ENCODE results near the gene RAB40B. TPM values are rescaled to one million over a fixed set of nuclear protein-coding genes. Genes with fewer than 3 reads are reported as not detected.

The RAB40B gene
- polyA plus RNA-seq, 1 donor (not counting 4 experiments of a cell fraction or from before 2014, with no cell fraction given) = 10.6 TPM

- Histone ChIP-seq H2AFZ (ENCODE audit: control insufficient read depth, low read length) (no peak overlapping the region), H3K27me3 (ENCODE audit: control insufficient read depth, extremely low read depth, insufficient read depth, low read length) (no peaks in the 10 kb centered on the region), H3K9me1 (ENCODE audit: control insufficient read depth, extremely low read depth, insufficient read depth, low read length) (no peaks in the 10 kb centered on the region), H3K4me3 (ENCODE audit: control insufficient read depth in 2 of 3, extremely low read depth in 1 of 3, insufficient read depth in 2 of 3, low read depth in 1 of 3, low read length in 3 of 3) (no peak overlapping the region), H3K9me3 (ENCODE audit: control insufficient read depth, low read depth, low read length) (no peaks in the 10 kb centered on the region), H3K36me3 (ENCODE audit: control insufficient read depth in 2 of 2, extremely low read depth in 1 of 2, insufficient read depth in 2 of 2, low read length in 2 of 2) (peaks cover 24 to 28% of the 10 kb centered on the region in 2 experiments), H3K4me1 (ENCODE audit: control insufficient read depth, extremely low read depth, insufficient read depth, low read length) (no peaks in the 10 kb centered on the region), H3K79me2 (ENCODE audit: control insufficient read depth, insufficient read depth, low read length) (peaks cover 46% of the 10 kb centered on the region), H4K20me1 (ENCODE audit: control insufficient read depth, extremely low read depth, insufficient read depth, low read length) (peaks cover 3% of the 10 kb centered on the region), H3K9ac (ENCODE audit: control insufficient read depth, extremely low read depth, insufficient read depth, low read length) (no peak overlapping the region), H3K4me2 (ENCODE audit: control insufficient read depth, extremely low read depth, insufficient read depth, low read depth, low read length) (no peak overlapping the region), H3K27ac (ENCODE audit: control insufficient read depth, insufficient read depth, low read length) (no peak overlapping the region)
- TF ChIP-seq EZH2 (IDR thresholded peaks at IDR 0.05; ENCODE audit: low read length) (no peak), CTCF (optimal IDR thresholded peaks at IDR 0.05 in 1 of 3, IDR thresholded peaks at IDR 0.05 in 1 of 3, conservative IDR thresholded peaks at IDR 0.05 in 1 of 3; ENCODE audit: extremely low read depth in 1 of 3, insufficient read depth in 2 of 3, low read length in 3 of 3) (no peak)
- FAIRE-seq (no peak), DNase-seq (ENCODE audit: low read depth, low spot score) (no peak)
- dilution Hi-C loops (cut with MboI; ENCODE audit: extremely low pct_ligation_motif_present, low sequenced_read_pairs) = no loop called here
These were observed 68.3 kb downstream of the RAB40B start for GRCh38 chr17:82630212-82630611.

- Histone ChIP-seq H3K4me1 (ENCODE audit: control insufficient read depth, extremely low read depth, insufficient read depth, low read length) (no peaks in the 10 kb centered on the region), H3K4me3 (ENCODE audit: control insufficient read depth in 2 of 3, extremely low read depth in 1 of 3, insufficient read depth in 2 of 3, low read depth in 1 of 3, low read length in 3 of 3) (no peak overlapping the region), H2AFZ (ENCODE audit: control insufficient read depth, low read length) (no peak overlapping the region), H3K9ac (ENCODE audit: control insufficient read depth, extremely low read depth, insufficient read depth, low read length) (no peak overlapping the region), H3K9me1 (ENCODE audit: control insufficient read depth, extremely low read depth, insufficient read depth, low read length) (no peaks in the 10 kb centered on the region), H3K27me3 (ENCODE audit: control insufficient read depth, extremely low read depth, insufficient read depth, low read length) (no peaks in the 10 kb centered on the region), H3K9me3 (ENCODE audit: control insufficient read depth, low read depth, low read length) (no peaks in the 10 kb centered on the region), H3K4me2 (ENCODE audit: control insufficient read depth, extremely low read depth, insufficient read depth, low read depth, low read length) (no peak overlapping the region), H3K79me2 (ENCODE audit: control insufficient read depth, insufficient read depth, low read length) (peaks cover 42% of the 10 kb centered on the region), H3K27ac (ENCODE audit: control insufficient read depth, insufficient read depth, low read length) (no peak overlapping the region), H4K20me1 (ENCODE audit: control insufficient read depth, extremely low read depth, insufficient read depth, low read length) (peaks cover 3% of the 10 kb centered on the region), H3K36me3 (ENCODE audit: control insufficient read depth in 2 of 2, extremely low read depth in 1 of 2, insufficient read depth in 2 of 2, low read length in 2 of 2) (peaks cover 28 to 32% of the 10 kb centered on the region in 2 experiments)
- TF ChIP-seq CTCF (optimal IDR thresholded peaks at IDR 0.05 in 1 of 3, IDR thresholded peaks at IDR 0.05 in 1 of 3, conservative IDR thresholded peaks at IDR 0.05 in 1 of 3; ENCODE audit: extremely low read depth in 1 of 3, insufficient read depth in 2 of 3, low read length in 3 of 3) = no peak
- no peak for TF ChIP-seq EZH2 (IDR thresholded peaks at IDR 0.05; ENCODE audit: low read length)
- dilution Hi-C loops (cut with MboI; ENCODE audit: extremely low pct_ligation_motif_present, low sequenced_read_pairs) = no loop called here
- FAIRE-seq (no peak), DNase-seq (ENCODE audit: low read depth, low spot score) (no peak)
These were observed 68.8 kb downstream of the RAB40B start for GRCh38 chr17:82629748-82630147.
